Mesenchymal stem cell (in vitro differentiated cells and primary cell): Measurements from ENCODE around the gene UNC93B1.

Experiments
- DNase-seq: peaks from one replicate; pipeline ENCODE4 v3.0.0-alpha.2; 2013
- H2AFZ ChIP-seq: one replicate; pipeline ENCODE4 v1.6.1; 2013; ENCODE audit warnings: low read depth, mild to moderate bottlenecking, control low read depth, inconsistent platforms, low read length, moderate library complexity
- H2AK5ac ChIP-seq: 2 replicates; pipeline ENCODE4 v1.6.1; 2013; ENCODE audit warnings: low read length, moderate library complexity, mild to moderate bottlenecking, inconsistent platforms; ENCODE audit not compliant: severe bottlenecking
- H2BK120ac ChIP-seq: one replicate; pipeline ENCODE4 v1.6.1; 2013; ENCODE audit warnings: low read depth, mild to moderate bottlenecking, inconsistent platforms, low read length, moderate library complexity
- H2BK12ac ChIP-seq, 2 experiments: one replicate each; pipeline ENCODE4 v1.6.1; 2013; ENCODE audit warnings: inconsistent platforms in 2 of 2, low read length in 2 of 2, mild to moderate bottlenecking in 2 of 2, moderate library complexity in 2 of 2, control low read depth in 1 of 2
- H2BK15ac ChIP-seq: one replicate; pipeline ENCODE4 v1.6.1; 2013; ENCODE audit warnings: mild to moderate bottlenecking, low read depth, inconsistent platforms; ENCODE audit not compliant: poor library complexity, severe bottlenecking
- H2BK5ac ChIP-seq: 2 replicates; pipeline ENCODE4 v1.6.1; 2013; ENCODE audit warnings: low read depth, mild to moderate bottlenecking, low read length, control low read depth, inconsistent platforms; ENCODE audit not compliant: poor library complexity, severe bottlenecking
- H3K14ac ChIP-seq, 2 experiments: one replicate each; pipeline ENCODE4 v1.6.1; 2013; ENCODE audit warnings: inconsistent platforms in 2 of 2, low read length in 2 of 2, control low read depth in 1 of 2, mild to moderate bottlenecking in 1 of 2, moderate library complexity in 1 of 2
- H3K18ac ChIP-seq, 2 experiments: one replicate each; pipeline ENCODE4 v1.6.1; 2013; ENCODE audit warnings: inconsistent platforms in 2 of 2, low read length in 2 of 2, control low read depth in 1 of 2, low read depth in 1 of 2, mild to moderate bottlenecking in 1 of 2
- H3K23ac ChIP-seq, 2 experiments: one replicate each; pipeline ENCODE4 v1.6.1; 2013; ENCODE audit warnings: inconsistent platforms in 2 of 2, low read length in 2 of 2, mild to moderate bottlenecking in 2 of 2, moderate library complexity in 2 of 2, control low read depth in 1 of 2
- H3K27ac ChIP-seq: 2 replicates; pipeline ENCODE4 v1.5.1; 2013; ENCODE audit warnings: mild to moderate bottlenecking, moderate library complexity, low read length, control low read depth, inconsistent platforms; ENCODE audit not compliant: poor library complexity, severe bottlenecking
- H3K27me3 ChIP-seq, 2 experiments: 2 replicates each; pipeline versions ENCODE4 v1.6.1 to v1.7.0; 2013; ENCODE audit warnings: low read length in 2 of 2, mild to moderate bottlenecking in 2 of 2, moderate library complexity in 2 of 2, control low read depth in 1 of 2, inconsistent platforms in 1 of 2; ENCODE audit not compliant: control insufficient read depth in 1 of 2, insufficient read depth in 1 of 2
- H3K36me3 ChIP-seq, 2 experiments: 2 replicates each; pipeline versions ENCODE4 v1.6.1 to v1.7.0; 2013; ENCODE audit warnings: low read length in 2 of 2, control low read depth in 1 of 2, inconsistent platforms in 1 of 2, low read depth in 1 of 2, mild to moderate bottlenecking in 1 of 2; ENCODE audit not compliant: insufficient read depth in 2 of 2, control insufficient read depth in 1 of 2
- H3K4ac ChIP-seq, 2 experiments: one replicate each; pipeline ENCODE4 v1.6.1; 2013; ENCODE audit warnings: inconsistent platforms in 2 of 2, low read length in 2 of 2, mild to moderate bottlenecking in 2 of 2, moderate library complexity in 2 of 2, control low read depth in 1 of 2, low read depth in 1 of 2
- H3K4me1 ChIP-seq: 2 replicates; pipeline ENCODE4 v1.6.1; 2013; ENCODE audit warnings: low read depth, low read length, control low read depth; ENCODE audit not compliant: control insufficient read depth, insufficient read depth
- H3K4me2 ChIP-seq: 2 replicates; pipeline ENCODE4 v1.6.1; 2013; ENCODE audit warnings: low read length, mild to moderate bottlenecking, inconsistent platforms; ENCODE audit not compliant: poor library complexity, severe bottlenecking
- H3K4me3 ChIP-seq, 2 experiments: 2 replicates each; pipeline versions ENCODE4 v1.5.1 to v1.7.0; 2013; ENCODE audit warnings: low read length in 2 of 2, mild to moderate bottlenecking in 2 of 2, control low read depth in 1 of 2, low read depth in 1 of 2; ENCODE audit not compliant: insufficient read depth in 1 of 2
- H3K79me1 ChIP-seq: replicated peaks from 2 replicates; pipeline ENCODE4 v1.6.1; 2013; ENCODE audit warnings: mild to moderate bottlenecking, control low read depth, low read length, inconsistent platforms; ENCODE audit not compliant: poor library complexity, severe bottlenecking
- H3K9ac ChIP-seq: 2 replicates; pipeline ENCODE4 v1.7.0; 2013; ENCODE audit warnings: mild to moderate bottlenecking, low read length, moderate library complexity
- H3K9me3 ChIP-seq: 2 replicates; pipeline ENCODE4 v1.7.0; 2013; ENCODE audit warnings: mild to moderate bottlenecking, low read length; ENCODE audit not compliant: control insufficient read depth
- H4K8ac ChIP-seq: one replicate; pipeline ENCODE4 v1.6.1; 2013; ENCODE audit warnings: inconsistent platforms, mild to moderate bottlenecking, low read length, moderate library complexity
- H4K91ac ChIP-seq: one replicate; pipeline ENCODE4 v1.6.1; 2013; ENCODE audit warnings: mild to moderate bottlenecking, low read length, inconsistent platforms
- whole genome bisulfite sequencing: methylation state at CpG from one replicate; pipeline ENCODE4 v1.1.7; 2013; ENCODE audit warnings: mixed read lengths; 5-methylcytosine and 5-hydroxymethylcytosine counted together

The UNC93B1 gene

GRCh38 chr11:68027667-68028066 lies 23.8 kb upstream of the UNC93B1 start:
- 93% methylated on average over 21 of the region's 21 CpGs for WGBS
- peak overlapping the region in 1 of 2 experiments; percentile 53 for H3K14ac ChIP-seq
- H3K18ac ChIP-seq = peak overlapping the region; percentile 26 to 88

GRCh38 chr11:68026391-68027105 lies 22.7 kb upstream of the UNC93B1 start:
- no peak overlapping the region for H3K27ac ChIP-seq
- H3K23ac ChIP-seq = no peak overlapping the region
- peak overlapping the region; percentile 14 for H2BK5ac ChIP-seq
- H2AK5ac ChIP-seq = peak overlapping the region; percentile 98
- peaks cover 5% of the 10 kb centered on the region for H3K79me1 ChIP-seq
- no peak overlapping the region for H2BK12ac ChIP-seq
- H3K14ac ChIP-seq = no peak overlapping the region
- no peak overlapping the region for H3K9ac ChIP-seq
- no peak overlapping the region for H4K8ac ChIP-seq
- H3K27me3 ChIP-seq = no peaks in the 10 kb centered on the region
- H2BK120ac ChIP-seq = no peak overlapping the region
- H3K4me2 ChIP-seq = no peak overlapping the region
- H3K4ac ChIP-seq = no peak overlapping the region
- H3K9me3 ChIP-seq = no peaks in the 10 kb centered on the region
- no peak overlapping the region for H3K4me3 ChIP-seq
- no peak for DNase-seq
- H3K4me1 ChIP-seq = peaks cover 37% of the 10 kb centered on the region
- H3K36me3 ChIP-seq = peaks cover 21 to 40% of the 10 kb centered on the region in 2 experiments
- no peak overlapping the region for H2AFZ ChIP-seq
- no peak overlapping the region for H3K18ac ChIP-seq
- H4K91ac ChIP-seq = peak overlapping the region; percentile 64
- no peak overlapping the region for H2BK15ac ChIP-seq
- WGBS = 92% methylated on average over 18 of the region's 18 CpGs

More at GRCh38 chr11:68027667-68028066, 23.8 kb upstream of the UNC93B1 start:
- Histone ChIP-seq H3K36me3 (peaks cover 22 to 43% of the 10 kb centered on the region in 2 experiments), H2BK15ac (no peak overlapping the region), H3K4me3 (peak overlapping the region in 1 of 2 experiments; percentile 14), H3K79me1 (peaks cover 10% of the 10 kb centered on the region), H2AK5ac (peak overlapping the region; percentile 98), H3K27ac (peak overlapping the region; percentile 69), H3K9ac (peak overlapping the region; percentile 92), H3K4me2 (peak overlapping the region; percentile 31), H3K23ac (peak overlapping the region in 1 of 2 experiments; percentile 46), H3K9me3 (no peaks in the 10 kb centered on the region), H4K8ac (peak overlapping the region; percentile 21), H3K4me1 (peaks cover 48% of the 10 kb centered on the region), H2BK5ac (peak overlapping the region; percentile 19), H3K27me3 (no peaks in the 10 kb centered on the region), H3K4ac (peak overlapping the region; percentile 9 to 29), H2BK12ac (peak overlapping the region; percentile 57 to 87), H2AFZ (no peak overlapping the region), H2BK120ac (peak overlapping the region; percentile 6), H4K91ac (peak overlapping the region; percentile 85)
- no peak for DNase-seq

GRCh38 chr11:68025047-68025446 lies 21.1 kb upstream of the UNC93B1 start:
- Histone ChIP-seq H2AK5ac (no peak overlapping the region), H4K91ac (no peak overlapping the region), H3K4me2 (no peak overlapping the region), H3K23ac (no peak overlapping the region), H3K4me3 (no peak overlapping the region), H3K27me3 (no peaks in the 10 kb centered on the region), H3K9ac (no peak overlapping the region), H3K14ac (no peak overlapping the region), H3K18ac (no peak overlapping the region), H2BK15ac (no peak overlapping the region), H3K4ac (no peak overlapping the region), H3K36me3 (peaks cover 22 to 42% of the 10 kb centered on the region in 2 experiments), H2BK12ac (no peak overlapping the region), H4K8ac (no peak overlapping the region), H3K27ac (no peak overlapping the region), H2AFZ (no peak overlapping the region), H3K79me1 (peaks cover 5% of the 10 kb centered on the region), H3K9me3 (no peaks in the 10 kb centered on the region), H2BK5ac (no peak overlapping the region), H3K4me1 (peaks cover 48% of the 10 kb centered on the region), H2BK120ac (no peak overlapping the region)
- 70% methylated on average over 4 of the region's 5 CpGs for WGBS
- DNase-seq = no peak

- Histone ChIP-seq H3K9ac (no peak overlapping the region), H3K9me3 (no peaks in the 10 kb centered on the region), H2BK15ac (no peak overlapping the region), H3K27me3 (no peaks in the 10 kb centered on the region), H3K4me3 (no peak overlapping the region), H3K18ac (no peak overlapping the region), H3K23ac (no peak overlapping the region), H2BK5ac (no peak overlapping the region), H3K4ac (no peak overlapping the region), H2AK5ac (no peak overlapping the region), H4K8ac (no peak overlapping the region), H3K4me1 (peaks cover 44% of the 10 kb centered on the region), H3K4me2 (no peak overlapping the region), H4K91ac (no peak overlapping the region), H3K79me1 (peaks cover 4% of the 10 kb centered on the region), H2AFZ (no peak overlapping the region), H3K36me3 (peaks cover 22 to 42% of the 10 kb centered on the region in 2 experiments), H3K27ac (no peak overlapping the region), H2BK120ac (no peak overlapping the region), H2BK12ac (no peak overlapping the region), H3K14ac (no peak overlapping the region)
- DNase-seq = no peak
- WGBS = 91% methylated on average over 5 of the region's 5 CpGs
Observed at GRCh38 chr11:68024508-68024907, 20.6 kb upstream of the UNC93B1 start.
